ENCODE measurements around the gene PARD3B. TPM values are rescaled to one million over a fixed set of nuclear protein-coding genes. Genes with fewer than 3 reads are reported as not detected.

Gene PARD3B
- total RNA-seq, 1 experiment from 2014 or later = 3.6 TPM

- DNase-seq (ENCODE audit: low read depth, low spot score) = no peak
- ChIA-PET CTCF (no interaction called here), POLR2A (no interaction called here)
- in situ Hi-C loops (cut with HindIII; ENCODE audit: low pct_unique_long_range_greater_than_20kb, low sequenced_read_pairs) (no loop called here), intact Hi-C loops (cut with micrococcal nuclease; ENCODE audit: unreplicated experiment) (no loop called here)
- no peak for ATAC-seq
- H3K9me3 ChIP-seq (ENCODE audit: control insufficient read depth, insufficient read depth, low read depth, low read length) = no peaks in the 10 kb centered on the region
- no TSS peak for BruUV-seq (replicated peaks)
- no peak overlapping the region for H3K4me3 ChIP-seq (ENCODE audit: low read depth in 2 of 2, low read length in 2 of 2)
- TF ChIP-seq REST (IDR thresholded peaks at IDR 0.05; ENCODE audit: insufficient read depth in 1 of 2, low read depth in 2 of 2, low read length in 1 of 2) = no peak
- no peak for TF ChIP-seq TCF7L2 (IDR thresholded peaks at IDR 0.05; ENCODE audit: low read depth, low read length)
- TF ChIP-seq POLR2AphosphoS5 (IDR thresholded peaks at IDR 0.05; ENCODE audit: low read depth, low read length) = no peak
- TF ChIP-seq CTCF (IDR thresholded peaks at IDR 0.05) = no peak
- no peak for TF ChIP-seq SIN3A (IDR thresholded peaks at IDR 0.05; ENCODE audit: borderline replicate concordance, insufficient read depth, low read depth, low read length)
- no peaks in the 10 kb centered on the region for H3K27me3 ChIP-seq (ENCODE audit: control insufficient read depth, insufficient read depth, low read length)
- H3K36me3 ChIP-seq (ENCODE audit: control insufficient read depth, insufficient read depth, low read length) = no peaks in the 10 kb centered on the region
- no peak overlapping the region for H3K27ac ChIP-seq (ENCODE audit: low read length)
- no peaks in the 10 kb centered on the region for H3K4me1 ChIP-seq (ENCODE audit: control insufficient read depth, insufficient read depth, low read length)
Observed at GRCh38 chr2:205565142-205565522, 1019.9 kb downstream of the PARD3B start.

- CTCF ChIA-PET = no interaction called here
- Histone ChIP-seq H3K27me3 (ENCODE audit: control insufficient read depth, insufficient read depth, low read length) (no peaks in the 10 kb centered on the region; the same call in 1 of the 2 replicates), H3K4me1 (ENCODE audit: control insufficient read depth, insufficient read depth, low read length) (no peaks in the 10 kb centered on the region), H3K4me3 (ENCODE audit: low read depth in 2 of 2, low read length in 2 of 2) (no peak overlapping the region), H3K27ac (ENCODE audit: low read length) (no peak overlapping the region), H3K9me3 (ENCODE audit: control insufficient read depth, insufficient read depth, low read depth, low read length) (no peaks in the 10 kb centered on the region), H3K36me3 (ENCODE audit: control insufficient read depth, insufficient read depth, low read length) (no peaks in the 10 kb centered on the region)
- in situ Hi-C loops (cut with HindIII; ENCODE audit: low pct_unique_long_range_greater_than_20kb, low sequenced_read_pairs) = no loop called here
- no peak for DNase-seq (ENCODE audit: low read depth, low spot score)
- no peak for ATAC-seq
- no peak for TF ChIP-seq REST (IDR thresholded peaks at IDR 0.05; ENCODE audit: insufficient read depth in 1 of 2, low read depth in 2 of 2, low read length in 1 of 2)
- no peak for TF ChIP-seq CTCF (IDR thresholded peaks at IDR 0.05)
- no peak for TF ChIP-seq SIN3A (IDR thresholded peaks at IDR 0.05; ENCODE audit: borderline replicate concordance, insufficient read depth, low read depth, low read length)
- TF ChIP-seq POLR2AphosphoS5 (IDR thresholded peaks at IDR 0.05; ENCODE audit: low read depth, low read length) = no peak
- no peak for TF ChIP-seq TCF7L2 (IDR thresholded peaks at IDR 0.05; ENCODE audit: low read depth, low read length)
- BruUV-seq (replicated peaks) = no TSS peak
- POLR2A ChIA-PET = no interaction called here
- intact Hi-C loops (cut with micrococcal nuclease; ENCODE audit: unreplicated experiment) = no loop called here
Observed at GRCh38 chr2:205566606-205567168, 1021.4 kb downstream of the PARD3B start.

All from Panc1 (cell line).